ENCODE results near the gene FEM1A.
"Not testable (repeated sequence)": the region's sequence is repeated elsewhere in the genome, so short reads cannot be mapped to it uniquely, and the experiment has no call there.

Gene FEM1A

DNA sequence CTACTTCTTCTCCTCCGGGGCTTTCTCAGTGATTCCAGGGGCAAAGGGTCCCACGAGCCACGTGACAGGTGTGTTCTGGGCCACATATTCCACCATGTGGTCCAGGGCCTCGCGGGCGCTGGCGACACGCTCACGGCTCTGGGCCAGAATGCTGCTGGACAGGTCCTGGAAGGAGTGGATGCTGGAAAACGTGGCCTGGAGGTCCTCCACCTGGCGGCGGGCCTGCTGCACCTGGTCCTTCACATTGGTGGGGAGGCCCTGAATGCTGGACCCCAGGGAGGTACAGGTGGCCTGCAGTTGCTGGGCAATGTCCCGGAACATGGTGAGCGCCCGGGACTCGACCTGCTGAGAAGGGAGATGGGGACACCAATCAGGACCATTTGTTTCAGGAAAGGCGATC is 47.7 kb downstream of the FEM1A start:
- in situ Hi-C loops (cut with HindIII; ENCODE audit: low sequenced_read_pairs), result no loop called here
- H3K4me3 ChIP-seq (ENCODE audit: low read depth, low read length), result no peak overlapping the region
- DNase-seq (ENCODE audit: low read depth), result no peak
- TF ChIP-seq, protein P1, sequence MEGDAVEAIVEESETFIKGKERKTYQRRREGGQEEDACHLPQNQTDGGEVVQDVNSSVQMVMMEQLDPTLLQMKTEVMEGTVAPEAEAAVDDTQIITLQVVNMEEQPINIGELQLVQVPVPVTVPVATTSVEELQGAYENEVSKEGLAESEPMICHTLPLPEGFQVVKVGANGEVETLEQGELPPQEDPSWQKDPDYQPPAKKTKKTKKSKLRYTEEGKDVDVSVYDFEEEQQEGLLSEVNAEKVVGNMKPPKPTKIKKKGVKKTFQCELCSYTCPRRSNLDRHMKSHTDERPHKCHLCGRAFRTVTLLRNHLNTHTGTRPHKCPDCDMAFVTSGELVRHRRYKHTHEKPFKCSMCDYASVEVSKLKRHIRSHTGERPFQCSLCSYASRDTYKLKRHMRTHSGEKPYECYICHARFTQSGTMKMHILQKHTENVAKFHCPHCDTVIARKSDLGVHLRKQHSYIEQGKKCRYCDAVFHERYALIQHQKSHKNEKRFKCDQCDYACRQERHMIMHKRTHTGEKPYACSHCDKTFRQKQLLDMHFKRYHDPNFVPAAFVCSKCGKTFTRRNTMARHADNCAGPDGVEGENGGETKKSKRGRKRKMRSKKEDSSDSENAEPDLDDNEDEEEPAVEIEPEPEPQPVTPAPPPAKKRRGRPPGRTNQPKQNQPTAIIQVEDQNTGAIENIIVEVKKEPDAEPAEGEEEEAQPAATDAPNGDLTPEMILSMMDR (IDR thresholded peaks at IDR 0.05; ENCODE audit: low read depth, low read length, missing control alignments), result no peak

DNA sequence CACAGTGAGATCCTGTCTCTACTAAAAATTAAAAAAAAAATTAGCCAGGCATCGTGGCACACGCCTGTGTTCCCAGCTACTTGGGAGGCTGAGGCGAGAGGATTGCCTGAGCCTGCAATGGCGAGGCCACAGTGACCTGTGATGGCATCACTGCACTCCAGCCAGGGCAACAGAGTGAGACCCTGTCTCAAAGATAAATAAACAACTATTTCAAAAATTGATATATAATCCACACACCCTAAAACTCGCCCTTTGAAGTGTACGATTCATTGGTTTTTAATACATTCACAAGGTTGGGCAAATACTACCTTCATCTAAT is 52.1 kb downstream of the FEM1A start:
- H3K4me3 ChIP-seq (ENCODE audit: low read depth, low read length), result no peak overlapping the region
- TF ChIP-seq, protein P1 (IDR thresholded peaks at IDR 0.05; ENCODE audit: low read depth, low read length, missing control alignments), result no peak
- in situ Hi-C loops (cut with HindIII; ENCODE audit: low sequenced_read_pairs), result no loop called here
- DNase-seq (ENCODE audit: low read depth), result no peak

DNA sequence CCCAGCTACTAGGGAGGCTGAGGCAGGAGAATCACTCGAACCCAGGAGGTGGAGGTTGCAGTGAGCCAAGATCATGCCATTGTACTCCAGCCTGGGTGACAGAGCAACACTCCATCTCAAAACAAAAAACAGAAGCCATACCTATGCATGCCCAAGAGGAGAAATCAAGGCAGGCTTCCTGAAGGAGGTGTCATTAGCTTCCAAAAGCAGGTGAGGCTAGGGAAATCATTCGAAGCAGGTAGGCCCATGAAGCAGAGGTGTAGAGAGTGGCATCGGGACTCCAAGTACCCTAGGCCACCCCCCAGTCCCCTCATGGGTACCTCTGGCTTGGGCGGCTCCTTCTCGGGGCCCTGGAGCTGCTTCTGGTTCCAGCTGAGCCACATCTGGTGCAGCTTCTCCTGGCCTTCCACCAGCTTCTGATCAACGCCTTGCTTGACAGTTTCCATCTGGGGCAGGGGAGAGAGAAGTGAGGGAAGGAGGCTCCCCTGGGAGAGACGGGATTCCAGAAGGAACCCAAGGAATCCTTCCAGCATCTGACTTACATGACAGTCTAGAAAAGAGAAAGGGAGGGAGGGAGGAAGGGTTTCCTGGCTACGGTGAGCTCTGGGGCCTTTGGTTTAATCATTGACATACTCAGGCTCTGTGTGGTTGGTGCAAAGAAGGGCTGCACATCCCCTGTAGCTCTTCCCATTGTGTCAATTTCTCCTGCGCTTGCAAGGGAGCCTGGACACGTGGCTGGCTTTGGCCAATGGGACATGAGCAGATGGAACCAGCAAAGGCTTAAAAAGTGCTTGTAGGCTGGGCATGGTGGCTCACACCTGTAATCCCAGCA is 53.0 kb downstream of the FEM1A start:
- DNase-seq (ENCODE audit: low read depth), result no peak
- in situ Hi-C loops (cut with HindIII; ENCODE audit: low sequenced_read_pairs), result no loop called here
- no peak overlapping the region for H3K4me3 ChIP-seq (ENCODE audit: low read depth, low read length)

DNA sequence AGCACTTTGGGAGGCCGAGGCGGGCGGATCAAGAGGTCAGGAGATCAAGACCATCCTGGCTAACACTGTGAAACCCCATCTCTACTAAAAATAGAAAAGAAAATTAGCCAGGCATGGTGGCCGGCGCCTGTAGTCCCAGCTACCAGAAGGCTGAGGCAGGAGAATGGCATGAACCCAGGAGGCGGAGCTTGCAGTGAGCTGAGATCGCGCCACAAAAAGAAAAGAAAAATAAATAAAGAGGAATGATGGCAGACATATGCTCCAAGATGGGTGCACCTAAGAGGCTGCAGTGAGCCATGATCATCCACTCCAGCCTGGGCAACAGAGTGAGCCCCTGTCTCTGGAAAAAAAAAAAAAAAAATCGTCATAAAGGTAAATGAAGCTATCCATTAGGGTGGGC is 54.4 kb downstream of the FEM1A start:
- in situ Hi-C loops (cut with HindIII; ENCODE audit: low sequenced_read_pairs); DNase-seq (ENCODE audit: low read depth); H3K4me3 ChIP-seq (ENCODE audit: low read depth, low read length): not testable (repeated sequence)

More for the DNA sequence above, 53.0 kb downstream of the FEM1A start:
- TF ChIP-seq, protein P1 (IDR thresholded peaks at IDR 0.05; ENCODE audit: low read depth, low read length, missing control alignments), result no peak

DNA sequence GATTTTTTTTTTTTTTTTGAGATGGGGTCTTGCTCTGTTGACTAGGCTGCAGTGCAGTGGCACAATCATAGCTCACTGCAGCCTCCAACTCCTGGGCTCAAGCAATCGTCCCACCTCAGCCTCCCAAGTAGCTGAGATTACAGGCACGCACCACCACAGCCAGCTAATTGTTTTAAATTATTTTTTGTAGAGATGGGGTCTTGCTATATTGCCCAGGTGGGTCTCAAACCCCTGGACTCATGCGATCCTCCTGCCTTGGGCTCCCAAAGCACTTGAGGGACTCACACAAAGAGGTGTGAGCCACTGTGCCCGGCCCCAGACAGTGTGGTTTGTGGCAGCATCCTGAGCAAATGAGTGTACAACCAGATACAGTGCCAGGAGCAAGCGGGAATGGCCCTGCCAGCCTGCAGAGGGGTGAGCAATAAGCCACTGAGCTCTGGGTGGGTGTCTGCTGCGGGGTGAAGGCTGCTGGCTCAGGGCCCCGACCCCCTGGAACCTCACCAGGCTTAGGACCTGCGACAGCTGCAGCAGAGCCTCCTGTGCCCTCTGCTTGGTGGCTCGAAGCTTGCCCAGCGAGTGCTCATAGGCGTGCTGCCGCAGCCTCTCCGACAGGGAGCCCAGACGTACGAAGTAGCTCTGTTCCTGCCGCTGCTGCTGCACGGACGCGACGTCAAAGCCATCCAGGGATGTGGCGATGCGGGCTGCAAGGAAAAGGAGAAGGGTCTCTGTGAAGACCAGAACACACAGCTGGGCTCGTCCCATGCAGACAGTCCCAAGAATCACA is 55.8 kb downstream of the FEM1A start:
- TF ChIP-seq, protein P1 (IDR thresholded peaks at IDR 0.05; ENCODE audit: low read depth, low read length, missing control alignments), result no peak
- DNase-seq (ENCODE audit: low read depth), result no peak
- H3K4me3 ChIP-seq (ENCODE audit: low read depth, low read length), result no peak overlapping the region
- in situ Hi-C loops (cut with HindIII; ENCODE audit: low sequenced_read_pairs), result no loop called here

DNA sequence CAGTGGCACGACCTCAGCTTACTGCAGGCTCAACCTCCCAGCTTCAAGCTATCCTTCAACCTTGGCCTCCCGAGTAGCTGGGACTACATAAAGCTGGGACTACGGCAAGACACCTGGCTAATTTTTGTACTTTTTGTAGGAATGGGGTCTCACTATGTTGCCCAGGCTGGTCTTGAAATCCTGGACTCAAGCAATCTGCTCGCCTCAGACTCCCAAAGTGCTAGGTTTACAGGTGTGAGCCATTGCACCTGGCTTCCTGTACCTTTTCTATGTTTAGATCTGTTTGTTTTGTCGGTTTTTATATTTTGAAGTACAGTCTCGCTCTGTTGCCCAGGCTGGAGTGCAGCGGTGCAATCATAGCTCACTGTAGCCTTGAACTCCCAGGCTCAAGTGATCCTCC is 57.5 kb downstream of the FEM1A start:
- in situ Hi-C loops (cut with HindIII; ENCODE audit: low sequenced_read_pairs), result no loop called here
- TF ChIP-seq, protein P1 (IDR thresholded peaks at IDR 0.05; ENCODE audit: low read depth, low read length, missing control alignments), result no peak
- no peak for DNase-seq (ENCODE audit: low read depth)
- no peak overlapping the region for H3K4me3 ChIP-seq (ENCODE audit: low read depth, low read length)
